Measurements from ENCODE around the gene FAM234A. TPM values are rescaled to one million over a fixed set of nuclear protein-coding genes. Genes with fewer than 3 reads are reported as not detected.
"Not testable (repeated sequence)": the region's sequence is repeated elsewhere in the genome, so short reads cannot be mapped to it uniquely, and the experiment has no call there.

Gene FAM234A
- polyA plus RNA-seq, 1 donor from 2014 or later = 31.5 TPM

- no peaks in the 10 kb centered on the region for H3K9me3 Mint-ChIP-seq
- H3K4me3 Mint-ChIP-seq = no peak overlapping the region
- no peak overlapping the region for H3K27ac Mint-ChIP-seq
- H3K4me1 Mint-ChIP-seq = peaks cover 4 to 5% (median 5%) of the 10 kb centered on the region in 3 donors
- H3K36me3 Mint-ChIP-seq = no peaks in the 10 kb centered on the region
- no peaks in the 10 kb centered on the region for H3K27me3 Mint-ChIP-seq
Measured at GRCh38 chr16:220021-220420, 14.6 kb upstream of the FAM234A start.

DNA sequence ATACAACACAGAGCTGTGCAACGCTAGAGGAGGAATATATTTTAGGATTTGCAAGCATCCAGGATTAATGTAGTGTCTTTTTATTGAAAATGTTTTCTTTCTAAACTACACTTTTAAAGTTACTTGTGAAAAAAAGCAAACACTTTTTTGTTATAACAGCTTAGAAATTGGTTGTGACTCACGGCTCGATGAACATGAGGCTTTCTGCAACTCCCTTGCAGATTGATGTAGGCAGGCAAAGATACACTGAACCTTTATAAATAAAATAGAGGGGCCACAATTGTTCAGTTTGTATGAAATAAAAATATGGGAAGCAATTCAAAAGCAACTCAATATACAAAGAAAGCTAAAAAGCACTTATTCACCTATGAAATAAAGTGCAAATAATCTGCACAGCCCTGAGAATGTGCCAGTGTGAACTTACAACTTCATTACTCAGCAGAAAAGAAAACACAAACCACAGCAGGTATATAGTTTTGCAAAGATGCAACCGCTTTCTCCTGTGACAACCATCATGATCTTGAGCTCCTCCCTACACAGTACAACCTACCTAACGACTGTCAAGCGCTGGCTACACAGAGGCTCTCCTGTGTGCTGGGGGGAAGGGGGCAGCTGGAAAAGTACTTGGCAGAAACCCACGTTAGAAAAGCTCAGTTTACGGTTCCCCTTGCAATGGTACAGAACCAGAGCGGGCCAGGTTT is 6.3 kb upstream of the FAM234A start:
- H3K36me3 Mint-ChIP-seq = no peaks in the 10 kb centered on the region
- H3K4me3 Mint-ChIP-seq = peak overlapping the region; percentile 88 to 93 (median 93)
- peaks cover 18 to 29% (median 20%) of the 10 kb centered on the region in 3 donors for H3K4me1 Mint-ChIP-seq
- no peaks in the 10 kb centered on the region for H3K27me3 Mint-ChIP-seq
- H3K27ac Mint-ChIP-seq = peak overlapping the region; percentile 91 to 97 (median 93)
- H3K9me3 Mint-ChIP-seq = no peaks in the 10 kb centered on the region

DNA sequence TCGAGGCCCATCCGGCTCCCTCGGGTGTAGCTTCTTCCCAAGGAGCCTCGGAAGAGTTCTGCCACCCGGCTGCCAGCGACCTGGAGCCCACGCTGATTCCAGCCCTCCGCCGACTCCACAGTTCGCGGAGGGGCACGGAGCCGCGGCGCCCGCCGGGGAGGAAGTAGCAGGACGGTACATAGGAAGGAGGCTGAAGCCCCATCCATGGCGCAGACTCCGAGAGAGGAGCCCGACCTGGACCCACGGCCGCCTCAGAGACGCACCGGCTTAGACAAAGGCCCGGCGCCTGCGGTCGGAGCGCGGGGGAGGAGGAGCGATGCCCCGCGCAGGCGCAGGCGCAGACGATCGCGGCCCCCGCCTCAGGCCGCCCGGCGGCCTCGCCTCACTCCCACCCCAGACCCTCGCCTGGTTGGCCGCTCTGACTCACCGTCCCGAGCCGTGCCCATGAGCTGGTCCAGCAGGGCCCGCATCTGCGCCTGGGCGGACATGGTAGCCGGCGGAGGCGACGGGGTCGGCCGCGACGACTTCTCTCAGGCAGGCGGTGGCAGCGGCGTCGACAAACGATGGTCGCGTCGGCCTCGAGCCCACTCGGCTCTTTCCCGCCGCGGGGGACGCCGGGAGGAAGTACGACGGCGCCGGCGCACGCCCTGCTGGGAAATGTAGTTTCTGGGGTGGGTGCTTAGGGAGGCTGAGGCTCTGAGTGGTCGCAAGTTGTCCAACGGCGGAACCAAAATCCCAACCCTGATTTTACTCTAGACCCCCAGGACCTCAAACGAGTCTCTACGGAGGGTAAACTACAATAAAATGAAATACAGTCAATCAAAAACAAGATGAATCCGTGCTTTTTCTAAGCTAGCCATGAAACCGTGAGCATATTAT is 5.5 kb upstream of the FAM234A start, which contains the start of gene LUC7L:
LUC7L (minus strand) TSS at position 598 of the 879 bp plus-strand sequence; CDS start at position 488, 110 bp downstream.
- Mint-ChIP-seq H3K4me1 (peaks cover 18 to 29% (median 20%) of the 10 kb centered on the region in 3 donors), H3K27me3 (no peaks in the 10 kb centered on the region), H3K36me3 (no peaks in the 10 kb centered on the region), H3K4me3 (peak within 1 kb of the TSS; percentile 88 to 93 (median 93)), H3K9me3 (no peaks in the 10 kb centered on the region), H3K27ac (peak within 1 kb of the TSS; percentile 91 to 97 (median 93))

GRCh38 chr16:229731-230281 is 4.8 kb upstream of the FAM234A start:
- peaks cover 18 to 29% (median 20%) of the 10 kb centered on the region in 3 donors for H3K4me1 Mint-ChIP-seq
- no peaks in the 10 kb centered on the region for H3K27me3 Mint-ChIP-seq
- H3K4me3 Mint-ChIP-seq = peak overlapping the region in 3 of 4 donors; percentile 58 to 93 (median 89)
- no peaks in the 10 kb centered on the region for H3K36me3 Mint-ChIP-seq
- no peaks in the 10 kb centered on the region for H3K9me3 Mint-ChIP-seq
- H3K27ac Mint-ChIP-seq = peak overlapping the region; percentile 91 to 97 (median 93)

GRCh38 chr16:230351-230750 is 4.3 kb upstream of the FAM234A start:
- peak overlapping the region in 1 of 4 donors; percentile 43 for H3K4me3 Mint-ChIP-seq
- not testable (repeated sequence) for H3K9me3 Mint-ChIP-seq, H3K27me3 Mint-ChIP-seq, H3K27ac Mint-ChIP-seq, H3K36me3 Mint-ChIP-seq
- H3K4me1 Mint-ChIP-seq = peaks cover 18 to 33% (median 23%) of the 10 kb centered on the region in 3 donors

- Mint-ChIP-seq H3K9me3 (no peaks in the 10 kb centered on the region), H3K36me3 (no peaks in the 10 kb centered on the region), H3K27me3 (no peaks in the 10 kb centered on the region), H3K4me1 (peaks cover 18 to 33% (median 23%) of the 10 kb centered on the region in 3 donors), H3K27ac (peak overlapping the region in 1 of 3 donors; percentile 86), H3K4me3 (peak overlapping the region in 1 of 4 donors; percentile 79)
Measured at GRCh38 chr16:230949-231348, 3.7 kb upstream of the FAM234A start.

DNA sequence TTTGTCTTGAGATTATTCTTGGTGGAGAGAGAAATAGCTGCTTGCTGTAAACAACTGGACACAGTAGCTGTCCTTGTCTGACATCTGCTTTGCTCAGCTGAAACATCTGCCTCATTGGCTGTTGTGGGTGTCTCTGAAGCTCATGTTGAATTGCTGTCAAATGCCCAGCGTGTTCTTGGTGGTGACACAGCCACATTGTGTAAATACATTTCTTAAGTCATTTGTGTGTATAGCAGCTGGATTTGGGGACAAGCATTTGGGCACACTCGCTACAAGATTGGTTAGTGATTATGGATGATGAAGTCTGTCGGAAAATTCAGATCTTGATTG is 5.3 kb downstream of the FAM234A start:
- peak overlapping the region in 2 of 3 donors; percentile 19 to 21 for H3K27ac Mint-ChIP-seq
- no peaks in the 10 kb centered on the region for H3K9me3 Mint-ChIP-seq
- no peaks in the 10 kb centered on the region for H3K27me3 Mint-ChIP-seq
- peak overlapping the region in 1 of 4 donors; percentile 5 for H3K4me3 Mint-ChIP-seq
- peaks cover 9 to 15% (median 10%) of the 10 kb centered on the region in 3 donors for H3K4me1 Mint-ChIP-seq
- peaks cover 2% of the 10 kb centered on the region for H3K36me3 Mint-ChIP-seq

DNA sequence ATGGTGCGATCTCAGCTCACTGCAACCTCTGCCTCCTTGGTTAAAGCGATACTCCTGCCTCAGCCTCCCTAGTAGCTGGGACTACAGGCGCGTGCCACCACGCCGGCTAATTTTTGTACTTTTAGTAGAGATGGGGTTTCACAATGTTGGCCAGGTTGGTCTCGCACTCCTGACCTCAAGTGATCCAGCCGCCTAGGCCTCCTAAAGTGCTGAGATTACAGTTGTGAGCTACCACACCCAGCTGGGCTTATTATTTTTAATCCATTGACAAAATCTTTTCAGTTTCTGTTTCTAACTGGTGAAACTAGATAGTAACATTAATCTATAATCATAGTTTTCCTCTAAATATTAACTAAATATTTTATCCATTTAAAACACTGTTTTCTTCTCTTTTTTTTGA is 5.9 kb downstream of the FAM234A start:
- Mint-ChIP-seq H3K9me3 (no peaks in the 10 kb centered on the region), H3K27ac (peak overlapping the region in 1 of 3 donors; percentile 28)

GRCh38 chr16:242281-242680 is 7.7 kb downstream of the FAM234A start:
- Mint-ChIP-seq H3K36me3 (peaks cover 2% of the 10 kb centered on the region), H3K4me3 (no peak overlapping the region), H3K9me3 (no peaks in the 10 kb centered on the region), H3K4me1 (peaks cover 3 to 10% (median 6%) of the 10 kb centered on the region in 3 donors), H3K27me3 (no peaks in the 10 kb centered on the region), H3K27ac (no peak overlapping the region)

More for the DNA sequence above, 5.9 kb downstream of the FAM234A start:
- no peaks in the 10 kb centered on the region for H3K27me3 Mint-ChIP-seq
- peaks cover 2% of the 10 kb centered on the region for H3K36me3 Mint-ChIP-seq
- no peak overlapping the region for H3K4me3 Mint-ChIP-seq
- peaks cover 5 to 13% (median 6%) of the 10 kb centered on the region in 3 donors for H3K4me1 Mint-ChIP-seq

- no peak overlapping the region for H3K4me3 Mint-ChIP-seq
- no peak overlapping the region for H3K27ac Mint-ChIP-seq
- no peaks in the 10 kb centered on the region for H3K27me3 Mint-ChIP-seq
- peaks cover 3 to 10% (median 6%) of the 10 kb centered on the region in 3 donors for H3K4me1 Mint-ChIP-seq
- H3K9me3 Mint-ChIP-seq = no peaks in the 10 kb centered on the region
- H3K36me3 Mint-ChIP-seq = peaks cover 4% of the 10 kb centered on the region
Measured at GRCh38 chr16:243348-243747, 8.7 kb downstream of the FAM234A start.

GRCh38 chr16:245105-245504 is 10.5 kb downstream of the FAM234A start:
- Mint-ChIP-seq H3K27ac (no peak overlapping the region), H3K4me3 (no peak overlapping the region), H3K36me3 (peaks cover 2% of the 10 kb centered on the region), H3K27me3 (no peaks in the 10 kb centered on the region), H3K4me1 (peaks cover 0 to 5% (median 3%) of the 10 kb centered on the region in 3 donors), H3K9me3 (no peaks in the 10 kb centered on the region)

DNA sequence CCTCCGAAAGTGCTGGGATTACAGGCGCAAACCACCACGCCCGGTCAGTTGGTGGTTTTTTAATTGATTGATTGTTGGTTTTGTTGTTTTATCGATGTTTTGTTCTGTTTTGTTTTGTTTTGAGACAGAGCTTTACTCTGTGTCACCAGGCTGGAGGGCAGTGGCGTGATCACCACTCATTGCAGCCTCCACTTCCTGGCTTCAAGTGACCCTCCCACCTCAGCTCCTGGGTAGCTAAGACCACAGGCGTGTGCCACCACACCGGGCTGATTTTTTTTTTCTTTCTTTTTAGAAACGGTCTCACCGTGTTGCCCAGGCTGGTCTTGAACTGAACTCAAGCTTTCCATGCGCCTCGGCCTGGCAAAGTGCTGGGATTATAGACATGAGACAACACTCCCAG is 12.4 kb downstream of the FAM234A start:
- Mint-ChIP-seq H3K4me3 (no peak overlapping the region), H3K36me3 (peaks cover 9% of the 10 kb centered on the region), H3K9me3 (no peaks in the 10 kb centered on the region), H3K27me3 (no peaks in the 10 kb centered on the region), H3K27ac (no peak overlapping the region), H3K4me1 (peaks cover 0 to 3% (median 1%) of the 10 kb centered on the region in 3 donors)

DNA sequence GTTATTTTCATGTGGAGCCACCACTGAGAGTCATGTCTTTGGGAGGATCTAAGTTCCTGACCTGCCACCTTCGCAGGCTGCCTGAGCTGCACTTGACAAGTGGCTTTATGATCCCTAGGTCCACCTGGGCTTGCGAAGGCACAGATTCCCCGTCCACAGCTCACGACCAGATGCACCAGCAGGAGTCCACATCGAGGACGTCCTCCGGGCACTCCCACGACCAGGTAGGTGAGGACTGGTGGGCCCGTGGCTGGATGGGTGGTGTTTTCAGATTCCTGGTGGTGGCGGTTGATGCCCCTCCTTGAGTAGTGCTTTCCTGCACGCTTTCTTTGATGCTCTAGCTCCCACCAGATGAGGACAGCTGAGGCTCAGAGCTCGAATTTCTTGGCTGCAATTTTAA is 14.8 kb downstream of the FAM234A start:
- Mint-ChIP-seq H3K27ac (no peak overlapping the region), H3K27me3 (no peaks in the 10 kb centered on the region), H3K9me3 (no peaks in the 10 kb centered on the region), H3K36me3 (peaks cover 11% of the 10 kb centered on the region), H3K4me3 (no peak overlapping the region), H3K4me1 (peaks cover 5 to 9% (median 8%) of the 10 kb centered on the region in 3 donors)

- Mint-ChIP-seq H3K27me3 (no peaks in the 10 kb centered on the region), H3K4me1 (peaks cover 8 to 9% (median 9%) of the 10 kb centered on the region in 3 donors), H3K27ac (peak overlapping the region; percentile 15 to 95 (median 85)), H3K36me3 (peaks cover 12% of the 10 kb centered on the region), H3K4me3 (peak overlapping the region in 3 of 4 donors; percentile 66 to 92 (median 74)), H3K9me3 (no peaks in the 10 kb centered on the region)
Measured at GRCh38 chr16:252366-253337, 18.0 kb downstream of the FAM234A start.

All from IgD-negative memory B cell (primary cell).